MM.1S (cell line): ENCODE measurements around the gene CFAP57.

ENCODE experiments used
- DNase-seq: peaks from one replicate; pipeline ENCODE4 v3.0.0-alpha.2; 2015
- H2AFZ ChIP-seq: fragments of 300-600 bp; sonication (generic); 2 replicates; pipeline ENCODE4 v1.6.0; 2016; ENCODE audit warnings: antibody characterized with exemption, low read length
- H3F3A ChIP-seq: fragments of 300-600 bp; sonication (generic); 2 replicates; pipeline ENCODE4 v1.6.1; 2016; ENCODE audit warnings: mild to moderate bottlenecking, antibody characterized with exemption, low read length, moderate library complexity, mixed read lengths; ENCODE audit not compliant: insufficient read depth
- H3K27ac ChIP-seq: fragments of 300-600 bp; sonication (generic); 2 replicates; pipeline ENCODE4 v1.5.1; 2016; ENCODE audit warnings: mild to moderate bottlenecking, low read length
- H3K27me3 ChIP-seq: fragments of 300-600 bp; sonication (generic); replicated peaks from 2 replicates; pipeline ENCODE4 v1.6.0; 2016; ENCODE audit warnings: low read length; ENCODE audit not compliant: insufficient read depth
- H3K36me3 ChIP-seq: fragments of 300-600 bp; sonication (generic); replicated peaks from 2 replicates; pipeline ENCODE4 v1.6.1; 2016; ENCODE audit warnings: mild to moderate bottlenecking, low read length, mixed read lengths; ENCODE audit not compliant: insufficient read depth
- H3K4me1 ChIP-seq: fragments of 300-600 bp; sonication (generic); 2 replicates; pipeline ENCODE4 v1.6.1; 2016; ENCODE audit warnings: low read length, mixed read lengths
- H3K4me2 ChIP-seq: fragments of 300-600 bp; sonication (generic); 2 replicates; pipeline ENCODE4 v1.6.0; 2016; ENCODE audit warnings: low read depth, low read length
- H3K4me3 ChIP-seq: fragments of 300-600 bp; sonication (generic); 2 replicates; pipeline ENCODE4 v1.5.1; 2016; ENCODE audit warnings: low read length, mixed read lengths
- H3K79me2 ChIP-seq: fragments of 300-600 bp; sonication (generic); 2 replicates; pipeline ENCODE4 v1.6.1; 2016; ENCODE audit warnings: mixed run types, low read length, mixed read lengths
- H3K9ac ChIP-seq: fragments of 300-600 bp; sonication (generic); 2 replicates; pipeline ENCODE4 v1.6.1; 2016; ENCODE audit warnings: low read length, mixed read lengths
- H3K9me2 ChIP-seq: fragments of 300-600 bp; sonication (generic); replicated peaks from 2 replicates; pipeline ENCODE4 v1.6.1; 2016; ENCODE audit warnings: mild to moderate bottlenecking, low read length, mixed read lengths; ENCODE audit not compliant: insufficient read depth
- H3K9me3 ChIP-seq: fragments of 300-600 bp; sonication (generic); replicated peaks from 2 replicates; pipeline ENCODE4 v1.6.1; 2016; ENCODE audit warnings: mild to moderate bottlenecking, low read length, mixed read lengths; ENCODE audit not compliant: insufficient read depth
- H4K20me1 ChIP-seq: fragments of 300-600 bp; sonication (generic); 2 replicates; pipeline ENCODE4 v1.6.1; 2016; ENCODE audit warnings: mild to moderate bottlenecking, low read length, moderate library complexity, mixed read lengths; ENCODE audit not compliant: insufficient read depth
- EZH2 ChIP-seq: fragments of 300-600 bp; sonication (generic); optimal IDR thresholded peaks from 2 replicates; pipeline ENCODE3; 2017; ENCODE audit warnings: low read depth, mild to moderate bottlenecking, antibody characterized with exemption, low read length, mixed read lengths
- EZH2phosphoT487 ChIP-seq: fragments of 300-600 bp; sonication (generic); IDR thresholded peaks from 2 replicates; pipeline ENCODE4 v1.6.1; 2018; ENCODE audit warnings: antibody characterized with exemption, low read length
- TF ChIP-seq, protein P1 (sequence below): fragments of 300-600 bp; sonication (generic); IDR thresholded peaks from 2 replicates; pipeline ENCODE4 v1.5.1; 2016; ENCODE audit warnings: antibody characterized with exemption, low read length, mixed read lengths

The CFAP57 gene

DNA sequence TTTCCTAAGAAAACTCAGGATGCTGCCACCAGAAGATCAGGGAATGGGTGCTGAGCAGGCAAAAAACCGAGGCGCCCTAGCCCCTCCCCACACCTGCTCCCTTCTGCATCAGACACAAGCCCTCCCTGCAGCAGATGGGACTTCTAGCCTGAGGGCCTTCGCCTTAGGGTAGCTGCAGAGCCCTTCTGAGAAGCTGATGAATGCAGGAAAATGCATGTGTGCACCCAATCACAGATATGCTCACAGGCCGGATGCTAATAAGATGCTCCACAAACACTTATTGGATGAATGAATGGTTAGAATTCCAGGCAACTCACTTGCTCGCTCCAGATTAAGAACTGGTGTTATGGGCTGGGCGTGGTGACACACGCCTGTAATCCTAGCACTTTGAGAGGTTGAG lies 120.1 kb downstream of the CFAP57 start:
- Histone ChIP-seq H3K27me3 (no peaks in the 10 kb centered on the region), H3K4me1 (no peaks in the 10 kb centered on the region), H3K79me2 (no peaks in the 10 kb centered on the region), H2AFZ (no peak overlapping the region), H3K4me2 (no peak overlapping the region), H4K20me1 (no peaks in the 10 kb centered on the region), H3K27ac (no peak overlapping the region), H3F3A (0 out of 2 replicates have a peak, but pooled peaks cover 3% of the 10 kb centered on the region), H3K9me2 (no peaks in the 10 kb centered on the region), H3K9ac (no peak overlapping the region), H3K9me3 (no peaks in the 10 kb centered on the region), H3K36me3 (no peaks in the 10 kb centered on the region), H3K4me3 (no peak overlapping the region)
- DNase-seq: no peak
- TF ChIP-seq, protein P1, sequence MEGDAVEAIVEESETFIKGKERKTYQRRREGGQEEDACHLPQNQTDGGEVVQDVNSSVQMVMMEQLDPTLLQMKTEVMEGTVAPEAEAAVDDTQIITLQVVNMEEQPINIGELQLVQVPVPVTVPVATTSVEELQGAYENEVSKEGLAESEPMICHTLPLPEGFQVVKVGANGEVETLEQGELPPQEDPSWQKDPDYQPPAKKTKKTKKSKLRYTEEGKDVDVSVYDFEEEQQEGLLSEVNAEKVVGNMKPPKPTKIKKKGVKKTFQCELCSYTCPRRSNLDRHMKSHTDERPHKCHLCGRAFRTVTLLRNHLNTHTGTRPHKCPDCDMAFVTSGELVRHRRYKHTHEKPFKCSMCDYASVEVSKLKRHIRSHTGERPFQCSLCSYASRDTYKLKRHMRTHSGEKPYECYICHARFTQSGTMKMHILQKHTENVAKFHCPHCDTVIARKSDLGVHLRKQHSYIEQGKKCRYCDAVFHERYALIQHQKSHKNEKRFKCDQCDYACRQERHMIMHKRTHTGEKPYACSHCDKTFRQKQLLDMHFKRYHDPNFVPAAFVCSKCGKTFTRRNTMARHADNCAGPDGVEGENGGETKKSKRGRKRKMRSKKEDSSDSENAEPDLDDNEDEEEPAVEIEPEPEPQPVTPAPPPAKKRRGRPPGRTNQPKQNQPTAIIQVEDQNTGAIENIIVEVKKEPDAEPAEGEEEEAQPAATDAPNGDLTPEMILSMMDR: no peak
- TF ChIP-seq EZH2phosphoT487 (no peak), EZH2 (no peak)

DNA sequence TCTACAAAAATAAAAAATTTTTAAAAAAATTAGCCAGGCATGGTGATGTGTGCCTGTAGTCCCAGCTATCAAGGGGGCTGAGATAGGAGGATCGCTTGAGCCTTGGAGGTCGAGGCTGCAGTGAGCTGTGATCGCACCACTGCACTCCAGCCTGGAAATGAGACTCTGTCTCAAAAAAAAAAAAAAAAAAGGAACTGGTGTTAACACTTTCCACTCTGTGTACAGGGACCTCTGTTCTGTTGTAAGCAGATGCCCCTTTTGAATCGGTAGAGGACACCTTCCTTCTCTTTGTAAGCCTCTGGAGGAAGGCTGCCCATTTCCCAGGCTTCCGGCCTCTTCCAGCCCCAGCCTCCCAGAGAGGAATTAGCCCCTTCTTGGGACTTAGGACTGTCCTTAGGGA lies 120.5 kb downstream of the CFAP57 start:
- H2AFZ ChIP-seq: no peak overlapping the region
- no peak overlapping the region for H3K4me3 ChIP-seq
- H3K4me1 ChIP-seq: no peaks in the 10 kb centered on the region
- H3F3A ChIP-seq: 0 out of 2 replicates have a peak, but pooled peaks cover 3% of the 10 kb centered on the region
- no peaks in the 10 kb centered on the region for H3K79me2 ChIP-seq
- H3K27me3 ChIP-seq: no peaks in the 10 kb centered on the region
- no peaks in the 10 kb centered on the region for H3K36me3 ChIP-seq
- no peak overlapping the region for H3K4me2 ChIP-seq
- no peak for DNase-seq
- H3K27ac ChIP-seq: no peak overlapping the region
- TF ChIP-seq, protein P1: no peak
- TF ChIP-seq EZH2phosphoT487: no peak
- TF ChIP-seq EZH2: no peak
- no peaks in the 10 kb centered on the region for H3K9me2 ChIP-seq
- H4K20me1 ChIP-seq: no peaks in the 10 kb centered on the region
- no peaks in the 10 kb centered on the region for H3K9me3 ChIP-seq
- no peak overlapping the region for H3K9ac ChIP-seq

DNA sequence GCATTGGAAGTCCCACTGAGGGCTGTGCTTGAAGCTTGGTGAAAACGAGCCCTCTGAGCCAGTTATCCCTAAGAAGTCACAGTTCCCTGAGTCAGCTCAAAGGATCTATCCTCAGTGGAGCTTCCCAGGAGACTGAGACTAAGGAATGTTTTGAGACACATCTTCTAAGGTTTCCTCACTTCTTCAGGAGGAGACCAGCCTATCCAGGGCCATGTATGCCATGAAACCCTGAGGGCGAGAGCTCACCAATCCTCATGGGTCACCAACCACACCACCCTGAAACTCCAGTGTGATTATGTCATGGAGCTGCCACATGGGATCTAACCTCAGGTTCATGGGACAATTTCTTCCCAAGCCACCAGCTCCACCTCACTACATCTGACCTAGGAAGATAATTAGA lies 121.0 kb downstream of the CFAP57 start:
- Histone ChIP-seq H3K36me3 (no peaks in the 10 kb centered on the region), H3K4me2 (no peak overlapping the region), H3K79me2 (no peaks in the 10 kb centered on the region), H3K4me1 (no peaks in the 10 kb centered on the region), H3K9me2 (no peaks in the 10 kb centered on the region), H3K27me3 (no peaks in the 10 kb centered on the region), H3K27ac (no peak overlapping the region), H4K20me1 (no peaks in the 10 kb centered on the region), H3K9me3 (no peaks in the 10 kb centered on the region), H3K4me3 (no peak overlapping the region), H3K9ac (no peak overlapping the region), H3F3A (0 out of 2 replicates have a peak, but pooled peaks cover 3% of the 10 kb centered on the region), H2AFZ (no peak overlapping the region)
- no peak for DNase-seq
- no peak for TF ChIP-seq EZH2phosphoT487

DNA sequence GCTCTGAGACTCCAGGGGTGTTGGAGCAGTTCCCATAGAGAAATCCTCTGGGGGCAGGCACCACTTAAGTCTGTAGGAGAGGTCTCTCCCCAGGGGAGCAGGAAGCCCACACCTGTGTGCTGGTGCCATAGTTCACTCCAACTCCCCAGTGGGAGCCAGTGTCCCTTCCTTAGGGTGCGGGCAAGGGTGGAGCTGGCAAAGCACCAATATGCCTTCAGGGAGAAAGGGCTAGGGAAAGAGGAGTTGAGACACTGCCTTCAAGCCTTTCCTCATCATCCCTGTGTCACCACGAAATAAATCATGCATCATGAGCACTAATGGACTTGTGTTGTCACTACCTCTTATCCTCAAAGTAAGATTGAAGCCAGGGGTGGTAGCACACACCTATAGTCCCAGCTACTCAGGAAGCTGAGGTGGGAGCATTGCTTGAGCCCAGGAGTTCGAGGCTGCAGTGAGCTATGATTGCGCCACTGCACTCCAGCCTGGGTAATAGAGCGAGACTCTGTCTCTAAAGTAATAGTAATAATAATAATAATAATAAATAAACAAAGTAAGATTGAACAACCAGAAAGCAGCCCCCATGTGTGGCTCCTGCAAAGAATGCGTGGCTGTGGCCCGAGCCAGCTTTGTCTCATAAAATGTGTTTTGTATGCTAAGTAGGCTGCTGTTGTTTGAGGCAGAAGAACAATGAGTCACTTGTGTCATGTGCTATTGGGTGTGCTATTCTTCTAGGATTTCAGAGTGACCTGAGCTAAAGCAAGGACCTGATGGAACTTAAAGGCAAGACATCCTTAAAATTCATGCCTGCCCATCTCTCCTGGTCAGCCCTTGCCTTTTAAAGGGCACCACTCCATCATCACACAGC lies 122.0 kb downstream of the CFAP57 start:
- DNase-seq: no peak
- Histone ChIP-seq H3K36me3 (no peaks in the 10 kb centered on the region), H3K4me2 (no peak overlapping the region), H3K79me2 (no peaks in the 10 kb centered on the region), H3K9me2 (no peaks in the 10 kb centered on the region), H3K9ac (no peak overlapping the region), H3F3A (0 out of 2 replicates have a peak, but pooled peaks cover 3% of the 10 kb centered on the region), H3K4me3 (no peak overlapping the region), H3K27ac (no peak overlapping the region), H3K4me1 (no peaks in the 10 kb centered on the region), H2AFZ (no peak overlapping the region), H3K27me3 (no peaks in the 10 kb centered on the region), H3K9me3 (no peaks in the 10 kb centered on the region), H4K20me1 (no peaks in the 10 kb centered on the region)
- TF ChIP-seq EZH2 (no peak), EZH2phosphoT487 (no peak)
- TF ChIP-seq, protein P1: no peak
